Duodenal mucosa (tissue), 2 donors: ENCODE data around the gene PTGS2.

Experiments used
- H3K27ac ChIP-seq: one replicate; pipeline ENCODE4 v1.7.0; 2013; ENCODE audit warnings: low read depth, low read length
- H3K27me3 ChIP-seq, 2 donors: one replicate each; pipeline ENCODE4 v1.7.0; 2013; ENCODE audit warnings: low read length in 2 of 2, control low read depth in 1 of 2; ENCODE audit not compliant: insufficient read depth in 2 of 2, control insufficient read depth in 1 of 2
- H3K36me3 ChIP-seq, 2 donors: one replicate each; pipeline ENCODE4 v1.7.0; 2013; ENCODE audit warnings: low read length in 2 of 2, control low read depth in 1 of 2; ENCODE audit not compliant: insufficient read depth in 2 of 2, control insufficient read depth in 1 of 2
- H3K4me1 ChIP-seq, 2 donors: one replicate each; pipeline ENCODE4 v1.7.0; 2013; ENCODE audit warnings: low read length in 2 of 2, control low read depth in 1 of 2; ENCODE audit not compliant: insufficient read depth in 2 of 2, control insufficient read depth in 1 of 2
- H3K4me3 ChIP-seq, 2 donors: one replicate each; pipeline ENCODE4 v1.7.0; 2013; ENCODE audit warnings: low read length in 2 of 2, low read depth in 1 of 2
- H3K9ac ChIP-seq, 2 donors: one replicate each; pipeline ENCODE4 v1.7.0; 2013; ENCODE audit warnings: low read length in 2 of 2, low read depth in 1 of 2
- H3K9me3 ChIP-seq, 2 donors: one replicate each; pipeline ENCODE4 v1.7.0; 2013; ENCODE audit warnings: low read length in 2 of 2, control low read depth in 1 of 2; ENCODE audit not compliant: control insufficient read depth in 1 of 2

Gene PTGS2

DNA sequence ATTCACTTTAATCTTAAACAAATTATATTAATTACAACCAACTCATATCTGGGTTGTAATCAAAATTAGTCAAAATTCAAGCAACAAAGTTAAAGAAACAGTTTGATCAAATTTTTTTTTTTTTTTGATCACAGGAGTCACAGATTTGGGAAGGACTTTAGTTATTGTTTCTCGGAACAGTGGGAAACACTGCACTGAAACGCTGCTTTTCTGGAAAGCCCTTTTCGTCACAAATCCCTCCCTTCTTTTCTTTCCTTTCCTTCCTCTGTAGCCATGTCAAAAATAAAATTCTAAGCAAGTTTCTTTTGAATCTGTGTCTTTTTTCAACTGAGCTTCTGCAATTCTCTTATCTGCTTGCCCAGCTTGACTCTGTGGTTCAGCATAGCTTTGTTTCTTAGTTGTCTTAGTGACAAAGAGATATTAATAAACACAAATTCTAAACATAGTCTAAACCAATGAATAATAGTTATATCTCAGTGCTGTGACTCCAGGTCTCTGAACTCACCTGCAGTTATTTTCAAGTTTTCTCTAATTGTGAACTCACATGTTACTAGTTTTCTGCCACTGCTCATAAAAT is 53.8 kb downstream of the PTGS2 start:
- H3K9ac ChIP-seq, result no peak overlapping the region
- H3K27me3 ChIP-seq, result no peaks in the 10 kb centered on the region
- no peak overlapping the region for H3K4me3 ChIP-seq
- H3K4me1 ChIP-seq, result no peaks in the 10 kb centered on the region
- H3K27ac ChIP-seq, result no peak overlapping the region
- no peaks in the 10 kb centered on the region for H3K9me3 ChIP-seq
- no peaks in the 10 kb centered on the region for H3K36me3 ChIP-seq

DNA sequence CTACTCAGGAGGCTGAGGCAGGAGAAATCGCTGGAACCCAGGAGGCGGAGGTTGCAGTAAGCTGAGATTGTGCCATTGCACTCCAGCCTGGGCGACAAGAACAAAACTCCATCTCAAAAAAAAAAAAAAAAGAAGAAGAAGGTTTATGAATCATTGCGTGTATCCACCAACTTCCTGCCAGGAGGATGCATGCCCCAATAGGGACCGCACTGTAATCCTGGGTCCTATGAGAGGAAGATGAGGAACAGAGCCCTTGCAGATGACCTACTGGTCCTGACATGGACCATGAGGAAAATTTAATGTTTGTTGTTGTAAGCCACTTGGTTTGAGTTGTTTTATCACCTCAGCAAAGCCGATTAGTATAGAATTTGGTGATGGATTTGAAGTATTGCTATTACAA is 56.7 kb downstream of the PTGS2 start:
- no peak overlapping the region for H3K4me3 ChIP-seq
- no peaks in the 10 kb centered on the region for H3K27me3 ChIP-seq
- H3K9me3 ChIP-seq, result no peaks in the 10 kb centered on the region
- H3K9ac ChIP-seq, result no peak overlapping the region
- H3K27ac ChIP-seq, result no peak overlapping the region
- no peaks in the 10 kb centered on the region for H3K36me3 ChIP-seq
- peaks cover 0 to 4% of the 10 kb centered on the region in 2 donors for H3K4me1 ChIP-seq
